IMR-90 (cell line): ENCODE results near the gene SNRPA1. TPM values are rescaled to one million over a fixed set of nuclear protein-coding genes. Genes with fewer than 3 reads are reported as not detected.

Experiments used
- ATAC-seq: fragments of 200-7000 bp; cut with Tn5 transposase; 2 replicates; pipeline ENCODE4 v1.9.1; 2020; ENCODE audit warnings: low read depth, mild to moderate bottlenecking, moderate library complexity
- BruUV-seq: library from RNA; stranded (reverse); fragments of 400-500 nt; replicated peaks from 2 replicates; lab custom pipeline; 2021; lab: Mats Ljungman, UMichigan
- CTCF ChIA-PET: fragments of 300-600 bp; formaldehyde crosslinking; extraction: SDS; loops from one replicate; lab custom pipeline; 2021; ENCODE audit warnings: antibody characterized with exemption; lab: Yijun Ruan, JAX
- POLR2A ChIA-PET: fragments of 300-600 bp; sonication (Branson Sonifier 250); formaldehyde crosslinking; loops from one replicate; lab custom pipeline; 2022; ENCODE audit warnings: antibody characterized with exemption; ENCODE audit not compliant: unreplicated experiment; lab: Charles Lee
- DNase-seq: peaks from one replicate; pipeline ENCODE4 v3.0.0; 2013
- H2AFZ ChIP-seq: replicated peaks from 2 replicates; pipeline ENCODE3; 2013; ENCODE audit warnings: low read length, mild to moderate bottlenecking; ENCODE audit not compliant: poor library complexity
- H2AK5ac ChIP-seq: 2 replicates; pipeline ENCODE4 v1.6.1; 2013; ENCODE audit warnings: low read depth, low read length, inconsistent platforms
- H2AK9ac ChIP-seq: replicated peaks from 2 replicates; pipeline ENCODE3; 2013; ENCODE audit warnings: mild to moderate bottlenecking, low read depth, low read length, moderate library complexity; ENCODE audit not compliant: poor library complexity
- H2BK120ac ChIP-seq: 2 replicates; pipeline ENCODE4 v1.6.1; 2013; ENCODE audit warnings: low read depth, low read length, inconsistent platforms
- H2BK15ac ChIP-seq: 3 replicates; pipeline ENCODE4 v1.6.1; 2013; ENCODE audit warnings: low read depth, low read length, inconsistent platforms
- H2BK20ac ChIP-seq: 2 replicates; pipeline ENCODE4 v1.6.1; 2013; ENCODE audit warnings: low read depth, mild to moderate bottlenecking, inconsistent platforms, low read length, moderate library complexity
- H2BK5ac ChIP-seq: 2 replicates; pipeline ENCODE4 v1.6.1; 2013; ENCODE audit warnings: mild to moderate bottlenecking, low read depth, low read length, inconsistent platforms; ENCODE audit not compliant: poor library complexity, severe bottlenecking
- H3K14ac ChIP-seq: replicated peaks from 2 replicates; pipeline ENCODE4 v1.6.1; 2013; ENCODE audit warnings: low read depth, low read length, inconsistent platforms
- H3K18ac ChIP-seq: 2 replicates; pipeline ENCODE4 v1.6.1; 2013; ENCODE audit warnings: low read depth, low read length, control low read depth
- H3K23ac ChIP-seq: 2 replicates; pipeline ENCODE4 v1.6.1; 2013; ENCODE audit warnings: low read depth, low read length, inconsistent platforms
- H3K27ac ChIP-seq: 2 replicates; pipeline ENCODE4 v1.5.1; 2013; ENCODE audit warnings: mild to moderate bottlenecking, control low read depth, low read length; ENCODE audit not compliant: insufficient read depth
- H3K27me3 ChIP-seq: 2 replicates; pipeline ENCODE4 v1.6.1; 2013; ENCODE audit warnings: low read length; ENCODE audit not compliant: control insufficient read depth, insufficient read depth
- H3K36me3 ChIP-seq: 2 replicates; pipeline ENCODE4 v1.6.1; 2013; ENCODE audit warnings: low read length, mixed read lengths; ENCODE audit not compliant: control insufficient read depth, insufficient read depth
- H3K4ac ChIP-seq: 2 replicates; pipeline ENCODE4 v1.6.1; 2013; ENCODE audit warnings: low read depth, low read length, inconsistent platforms
- H3K4me1 ChIP-seq: 2 replicates; pipeline ENCODE4 v1.6.1; 2013; ENCODE audit warnings: low read length, mixed read lengths; ENCODE audit not compliant: control insufficient read depth, insufficient read depth
- H3K4me2 ChIP-seq: 2 replicates; pipeline ENCODE4 v1.6.1; 2013; ENCODE audit warnings: low read depth, mild to moderate bottlenecking, control low read depth, low read length, moderate library complexity
- H3K4me3 ChIP-seq: 2 replicates; pipeline ENCODE4 v1.5.1; 2013; ENCODE audit warnings: low read depth, mild to moderate bottlenecking, control low read depth, low read length, moderate library complexity; ENCODE audit not compliant: insufficient read depth
- H3K56ac ChIP-seq: 2 replicates; pipeline ENCODE4 v1.6.1; 2013; ENCODE audit warnings: low read length, inconsistent platforms; ENCODE audit not compliant: insufficient read depth; ENCODE audit errors: extremely low read depth
- H3K79me1 ChIP-seq, 2 experiments: 2 replicates each; pipeline ENCODE4 v1.6.1; 2013; ENCODE audit warnings: low read length in 2 of 2, inconsistent platforms in 1 of 2, low read depth in 1 of 2
- H3K9ac ChIP-seq: 2 replicates; pipeline ENCODE4 v1.6.1; 2013; ENCODE audit warnings: low read depth, low read length, control low read depth
- H3K9me1 ChIP-seq: 2 replicates; pipeline ENCODE4 v1.6.1; 2013; ENCODE audit warnings: low read length, inconsistent platforms; ENCODE audit not compliant: insufficient read depth
- H3K9me3 ChIP-seq: 2 replicates; pipeline ENCODE4 v1.6.1; 2013; ENCODE audit warnings: low read length; ENCODE audit not compliant: control insufficient read depth, insufficient read depth
- H4K20me1 ChIP-seq: 2 replicates; pipeline ENCODE4 v1.6.1; 2013; ENCODE audit warnings: low read length, inconsistent platforms; ENCODE audit not compliant: insufficient read depth
- H4K5ac ChIP-seq: 2 replicates; pipeline ENCODE4 v1.6.1; 2013; ENCODE audit warnings: mild to moderate bottlenecking, low read depth, low read length, control low read depth
- H4K8ac ChIP-seq, 2 experiments: 2 replicates each; pipeline ENCODE4 v1.6.1; 2013; ENCODE audit warnings: low read depth in 2 of 2, low read length in 2 of 2, control low read depth in 1 of 2, inconsistent platforms in 1 of 2
- H4K91ac ChIP-seq: 2 replicates; pipeline ENCODE4 v1.6.1; 2013; ENCODE audit warnings: low read depth, low read length, inconsistent platforms; ENCODE audit not compliant: insufficient read depth
- CHD1 ChIP-seq: IDR thresholded peaks from 2 replicates; pipeline ENCODE4 v1.6.1; 2012; ENCODE audit warnings: low read depth, low read length, improper control_type of control experiment
- MAFK ChIP-seq: IDR thresholded peaks from 2 replicates; pipeline ENCODE4 v1.6.1; 2012; ENCODE audit warnings: low read depth, low read length, improper control_type of control experiment
- POLR2A ChIP-seq: IDR thresholded peaks from 2 replicates; pipeline ENCODE4 v1.6.1; 2012; ENCODE audit warnings: mild to moderate bottlenecking, low read depth, low read length
- USF2 ChIP-seq: fragments of 150-350 bp; IDR thresholded peaks from 2 replicates; pipeline ENCODE4 v1.6.1; 2017; ENCODE audit warnings: mild to moderate bottlenecking, antibody characterized with exemption, low read length, low read depth
- WGBS, 2 experiments: methylation state at CpG; one replicate each; pipeline versions ENCODE4 v1.1.5 to v1.1.7; 2013; ENCODE audit warnings: missing lambda C conversion rate in 2 of 2; ENCODE audit not compliant: insufficient read length in 1 of 2; ENCODE audit errors: extremely low coverage in 2 of 2; 5-methylcytosine and 5-hydroxymethylcytosine counted together
- dilution Hi-C: fragments of 300-500 bp; cut with HindIII; formaldehyde crosslinking; loops from one replicate; pipeline ENCODE4 v1.14.3; 2018; ENCODE audit warnings: low sequenced_read_pairs; ENCODE audit not compliant: unreplicated experiment
- in situ Hi-C: fragments of 300-500 bp; cut with MboI; formaldehyde crosslinking; loops from 3 replicates; pipeline ENCODE4 v1.14.3; 2019; ENCODE audit warnings: low sequenced_read_pairs, inconsistent platforms, mixed read lengths
- intact Hi-C: fragments of 100-400 bp; cut with micrococcal nuclease; formaldehyde crosslinking; loops from 2 replicates; pipeline ENCODE4 v1.10.0; 2022
- polyA plus RNA-seq, 3 experiments: library from polyadenylated mRNA; depleted of rRNA; stranded (reverse); fragments of >200 nt; gene quantifications; 2 replicates each; pipeline ENCODE4 v1.2.3, GENCODE V29; 2012; ENCODE audit warnings: low replicate concordance in 1 of 3
- total RNA-seq: library from RNA; depleted of rRNA; stranded (reverse); fragments of >200 nt; gene quantifications from 2 replicates; pipeline ENCODE4 v1.2.3, GENCODE V29; 2012

SNRPA1 gene
- total and polyA plus RNA-seq, 2 of the 4 experiments (the other 2 are of a cell fraction), result 37.1 to 79.9 TPM

- H2BK120ac ChIP-seq, result no peak overlapping the region
- no peak overlapping the region for H2BK5ac ChIP-seq
- H4K5ac ChIP-seq, result peak overlapping the region; percentile 60
- H2AK9ac ChIP-seq, result peak overlapping the region; percentile 99
- H3K9me3 ChIP-seq, result no peaks in the 10 kb centered on the region
- peak overlapping the region; percentile 95; the same call in 1 of the 2 replicates for H3K23ac ChIP-seq
- 91% methylated on average over 6 of the region's 12 CpGs; no CpG with 5 or more reads in 1 of the 2 experiments for WGBS, 2 experiments
- H3K9me1 ChIP-seq, result peaks cover 7% of the 10 kb centered on the region; the same call in 1 of the 2 replicates
- H3K27ac ChIP-seq, result peak overlapping the region; percentile 44; the same call in 1 of the 2 replicates
- no peak overlapping the region for H3K56ac ChIP-seq
- H3K36me3 ChIP-seq, result peaks cover 42% of the 10 kb centered on the region
- H3K4me1 ChIP-seq, result 0 out of 2 replicates have a peak, but pooled peaks cover 2% of the 10 kb centered on the region
- intact Hi-C loops (no loop called here), dilution Hi-C loops (no loop called here), in situ Hi-C loops (no loop called here)
- H2BK20ac ChIP-seq, result no peak overlapping the region
- ChIA-PET POLR2A (no interaction called here), CTCF (no interaction called here)
- H4K91ac ChIP-seq, result peak overlapping the region; percentile 57; the same call in 1 of the 2 replicates
- TF ChIP-seq MAFK (no peak), POLR2A (no peak), USF2 (no peak), CHD1 (no peak)
- peak overlapping the region; percentile 86 for H3K4me2 ChIP-seq
- peak overlapping the region; percentile 86 for H2AFZ ChIP-seq
- no peaks in the 10 kb centered on the region for H3K27me3 ChIP-seq
- ATAC-seq (no peak), DNase-seq (no peak)
- H2BK15ac ChIP-seq, result 0 out of 3 replicates have a peak overlapping the region, but pooled peaks have one; percentile 25
- H2AK5ac ChIP-seq, result peak overlapping the region; percentile 94
- peak overlapping the region; percentile 77 for H3K4me3 ChIP-seq
- H3K79me1 ChIP-seq, result peaks cover 24 to 48% of the 10 kb centered on the region in 2 experiments
- peak overlapping the region; percentile 80; the same call in 1 of the 2 replicates for H3K9ac ChIP-seq
- H3K14ac ChIP-seq, result peak overlapping the region; percentile 85; the same call in 1 of the 2 replicates
- H4K20me1 ChIP-seq, result peaks cover 16% of the 10 kb centered on the region; the same call in 1 of the 2 replicates
- no TSS peak for BruUV-seq
- no peak overlapping the region for H3K18ac ChIP-seq
- peak overlapping the region; percentile 19 to 37; a peak in 2 of 4 replicates for H4K8ac ChIP-seq
- peak overlapping the region; percentile 63; the same call in 1 of the 2 replicates for H3K4ac ChIP-seq
These were observed 17.0 kb downstream of the SNRPA1 start for GRCh38 chr15:101277943-101278564.
